GOT3 (cell line): ENCODE data around the gene MYT1.
"Not testable (repeated sequence)": the region's sequence is repeated elsewhere in the genome, so short reads cannot be mapped to it uniquely, and the experiment has no call there.

ENCODE experiments used
- DNase-seq: peaks from one replicate; lab custom pipeline; 2025; ENCODE audit warnings: mixed read lengths; lab: John Stamatoyannopoulos, UW

MYT1 gene

GRCh38 chr20:64164123-64164836 lies at the start of gene MYT1:
TSS of gene MYT1 (plus strand) at chr20:64164452. CDS start at chr20:64198862, 34,410 bp downstream.
- no peak for DNase-seq

- no peak for DNase-seq
Measured at GRCh38 chr20:64115171-64115911, 48.9 kb upstream of the MYT1 start.

- no peak for DNase-seq
Measured at GRCh38 chr20:64116016-64116415, 48.2 kb upstream of the MYT1 start.

GRCh38 chr20:64116541-64117431 lies 47.5 kb upstream of the MYT1 start:
- no peak for DNase-seq

- not testable (repeated sequence) for DNase-seq
Measured at GRCh38 chr20:64117432-64117777, 46.8 kb upstream of the MYT1 start.

- no peak for DNase-seq
Measured at GRCh38 chr20:64119301-64119680, 45.0 kb upstream of the MYT1 start.

- DNase-seq, result no peak
Measured at GRCh38 chr20:64119681-64120341, 44.4 kb upstream of the MYT1 start.

- DNase-seq, result no peak
Measured at GRCh38 chr20:64121586-64121985, 42.7 kb upstream of the MYT1 start.

GRCh38 chr20:64122927-64123326 lies 41.3 kb upstream of the MYT1 start:
- DNase-seq, result not testable (repeated sequence)

- not testable (repeated sequence) for DNase-seq
Measured at GRCh38 chr20:64123517-64123916, 40.7 kb upstream of the MYT1 start.

- no peak for DNase-seq
Measured at GRCh38 chr20:64129146-64129782, 35.0 kb upstream of the MYT1 start.

- DNase-seq, result no peak
Measured at GRCh38 chr20:64130271-64130670, 34.0 kb upstream of the MYT1 start.

GRCh38 chr20:64130876-64131275 lies 33.4 kb upstream of the MYT1 start:
- DNase-seq, result no peak

- no peak for DNase-seq
Measured at GRCh38 chr20:64131406-64131805, 32.8 kb upstream of the MYT1 start.

GRCh38 chr20:64133951-64134407 lies 30.3 kb upstream of the MYT1 start:
- no peak for DNase-seq

- DNase-seq, result not testable (repeated sequence)
Measured at GRCh38 chr20:64134744-64135143, 29.5 kb upstream of the MYT1 start.

- DNase-seq, result no peak
Measured at GRCh38 chr20:64136004-64136710, 28.1 kb upstream of the MYT1 start.

- no peak for DNase-seq
Measured at GRCh38 chr20:64137598-64138031, 26.6 kb upstream of the MYT1 start.

- DNase-seq, result no peak
Measured at GRCh38 chr20:64138276-64138815, 25.9 kb upstream of the MYT1 start.
